GM12865 (cell line): Measurements from ENCODE around the gene MAP4K4.

ENCODE experiments used
- DNase-seq: peaks from one replicate; pipeline ENCODE4 v3.0.0; 2010; ENCODE audit warnings: low read depth
- H3K4me3 ChIP-seq: 2 replicates; pipeline ENCODE4 v1.5.1; 2011; ENCODE audit warnings: mild to moderate bottlenecking, low read depth, low read length, control low read depth
- CTCF ChIP-seq: IDR thresholded peaks from 2 replicates; pipeline ENCODE4 v1.5.1; 2011; ENCODE audit warnings: low read length, control low read depth, low read depth, inconsistent platforms; ENCODE audit not compliant: insufficient read depth; ENCODE audit errors: missing control alignments

MAP4K4 gene

GRCh38 chr2:101710036-101710435 lies 12.5 kb downstream of the MAP4K4 start:
- no peak for TF ChIP-seq CTCF
- H3K4me3 ChIP-seq, result no peak overlapping the region
- no peak for DNase-seq

GRCh38 chr2:101710471-101711318 lies 13.2 kb downstream of the MAP4K4 start:
- TF ChIP-seq CTCF, result no peak
- H3K4me3 ChIP-seq, result no peak overlapping the region
- no peak for DNase-seq

GRCh38 chr2:101714118-101714517 lies 16.6 kb downstream of the MAP4K4 start:
- TF ChIP-seq CTCF, result no peak
- no peak overlapping the region for H3K4me3 ChIP-seq
- DNase-seq, result no peak

- H3K4me3 ChIP-seq, result no peak overlapping the region
- DNase-seq, result peak; percentile 74
- TF ChIP-seq CTCF, result no peak
Measured at GRCh38 chr2:101717071-101717845, 19.8 kb downstream of the MAP4K4 start.

- DNase-seq, result no peak
- no peak for TF ChIP-seq CTCF
- H3K4me3 ChIP-seq, result no peak overlapping the region
Measured at GRCh38 chr2:101718479-101718878, 21.0 kb downstream of the MAP4K4 start.

GRCh38 chr2:101718993-101719571 lies 21.6 kb downstream of the MAP4K4 start:
- no peak for TF ChIP-seq CTCF

More at GRCh38 chr2:101718993-101719571, 21.6 kb downstream of the MAP4K4 start:
- H3K4me3 ChIP-seq, result no peak overlapping the region
- no peak for DNase-seq
